Breast epithelium (tissue), 3 donors: ENCODE data around the gene CFDP1.

Experiments used
- CTCF ChIP-seq, 3 donors: fragments of 450-650 bp; IDR thresholded peaks; one replicate each; pipeline ENCODE4 v1.5.1; 2016 to 2017; ENCODE audit warnings: antibody characterized with exemption in 3 of 3, mild to moderate bottlenecking in 3 of 3, moderate library complexity in 3 of 3
- POLR2A ChIP-seq: fragments of 450-650 bp; IDR thresholded peaks from one replicate; pipeline ENCODE4 v1.6.1; 2016; ENCODE audit warnings: antibody characterized with exemption, mild to moderate bottlenecking, moderate library complexity

DNA sequence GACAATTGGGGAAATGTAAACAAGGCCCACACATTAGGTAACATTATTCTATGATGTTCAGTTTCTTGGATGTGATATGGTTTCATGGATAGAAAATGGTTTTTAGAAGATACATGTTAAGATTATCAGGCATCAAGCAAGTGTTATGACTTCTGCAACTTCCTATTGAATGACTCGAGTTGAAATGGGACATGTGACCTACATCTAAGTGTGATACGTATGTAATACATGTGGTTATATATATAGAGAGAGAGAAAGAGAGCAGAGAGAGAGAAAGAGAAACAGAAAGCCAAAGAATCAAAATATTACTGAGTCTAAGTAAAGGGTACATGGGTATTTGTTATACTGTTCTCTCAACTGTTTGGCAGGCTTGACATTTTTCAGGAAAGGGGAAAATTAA lies 29.5 kb upstream of the CFDP1 start:
- TF ChIP-seq CTCF (IDR thresholded peaks at IDR 0.05) (no peak), POLR2A (no peak)
